Measurements from ENCODE around the gene POC1A. TPM values are rescaled to one million over a fixed set of nuclear protein-coding genes. Genes with fewer than 3 reads are reported as not detected.
A peak's percentile ranks its signal among the peaks of the same experiment; 100 is the strongest.

Gene POC1A
- total RNA-seq, 1 donor from 2014 or later: 5.7 TPM

GRCh38 chr3:52040600-52040999 lies 113.6 kb downstream of the POC1A start:
- no peak for DNase-seq (ENCODE audit: low spot score)
- no peak overlapping the region for H3K4me3 Mint-ChIP-seq (ENCODE audit: unreplicated experiment)
- no peaks in the 10 kb centered on the region for H3K9me3 Mint-ChIP-seq (ENCODE audit: low read depth)
- peak overlapping the region; percentile 13 for H3K27ac Mint-ChIP-seq (ENCODE audit: unreplicated experiment)
- TF ChIP-seq, protein P1, sequence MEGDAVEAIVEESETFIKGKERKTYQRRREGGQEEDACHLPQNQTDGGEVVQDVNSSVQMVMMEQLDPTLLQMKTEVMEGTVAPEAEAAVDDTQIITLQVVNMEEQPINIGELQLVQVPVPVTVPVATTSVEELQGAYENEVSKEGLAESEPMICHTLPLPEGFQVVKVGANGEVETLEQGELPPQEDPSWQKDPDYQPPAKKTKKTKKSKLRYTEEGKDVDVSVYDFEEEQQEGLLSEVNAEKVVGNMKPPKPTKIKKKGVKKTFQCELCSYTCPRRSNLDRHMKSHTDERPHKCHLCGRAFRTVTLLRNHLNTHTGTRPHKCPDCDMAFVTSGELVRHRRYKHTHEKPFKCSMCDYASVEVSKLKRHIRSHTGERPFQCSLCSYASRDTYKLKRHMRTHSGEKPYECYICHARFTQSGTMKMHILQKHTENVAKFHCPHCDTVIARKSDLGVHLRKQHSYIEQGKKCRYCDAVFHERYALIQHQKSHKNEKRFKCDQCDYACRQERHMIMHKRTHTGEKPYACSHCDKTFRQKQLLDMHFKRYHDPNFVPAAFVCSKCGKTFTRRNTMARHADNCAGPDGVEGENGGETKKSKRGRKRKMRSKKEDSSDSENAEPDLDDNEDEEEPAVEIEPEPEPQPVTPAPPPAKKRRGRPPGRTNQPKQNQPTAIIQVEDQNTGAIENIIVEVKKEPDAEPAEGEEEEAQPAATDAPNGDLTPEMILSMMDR (IDR thresholded peaks at IDR 0.05): no peak
- H3K27me3 Mint-ChIP-seq (ENCODE audit: low read depth): no peaks in the 10 kb centered on the region
- H3K4me1 Mint-ChIP-seq (ENCODE audit: low read depth): peaks cover 29% of the 10 kb centered on the region
- H3K36me3 Mint-ChIP-seq (ENCODE audit: low read depth): no peaks in the 10 kb centered on the region

GRCh38 chr3:52039846-52040245 lies 114.4 kb downstream of the POC1A start:
- Mint-ChIP-seq H3K4me1 (ENCODE audit: low read depth) (peaks cover 22% of the 10 kb centered on the region), H3K36me3 (ENCODE audit: low read depth) (no peaks in the 10 kb centered on the region), H3K4me3 (ENCODE audit: unreplicated experiment) (no peak overlapping the region), H3K27me3 (ENCODE audit: low read depth) (no peaks in the 10 kb centered on the region), H3K27ac (ENCODE audit: unreplicated experiment) (no peak overlapping the region), H3K9me3 (ENCODE audit: low read depth) (no peaks in the 10 kb centered on the region)
- TF ChIP-seq, protein P1 (IDR thresholded peaks at IDR 0.05): no peak
- DNase-seq (ENCODE audit: low spot score): no peak

DNA sequence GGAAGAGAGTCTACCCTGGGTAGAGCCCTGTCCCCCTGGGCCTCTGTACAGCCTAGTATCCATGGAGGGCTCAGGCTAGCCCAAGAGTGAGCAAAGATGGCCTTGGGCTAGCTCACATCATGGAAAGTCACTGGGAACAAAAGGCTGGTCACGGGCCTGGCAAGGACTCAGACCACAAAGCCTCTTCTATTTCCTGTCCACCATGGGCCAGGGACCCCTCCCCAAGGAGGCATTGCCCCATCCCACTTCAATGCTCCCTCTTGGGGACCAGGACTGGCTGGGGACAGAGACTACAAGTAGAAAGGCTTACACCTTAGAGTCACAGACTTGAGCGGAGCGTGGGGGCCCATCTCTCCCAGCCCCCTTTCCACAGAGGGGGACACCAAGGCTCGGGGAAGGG lies 114.8 kb downstream of the POC1A start:
- DNase-seq (ENCODE audit: low spot score): no peak
- Mint-ChIP-seq H3K27ac (ENCODE audit: unreplicated experiment) (no peak overlapping the region), H3K9me3 (ENCODE audit: low read depth) (no peaks in the 10 kb centered on the region), H3K4me3 (ENCODE audit: unreplicated experiment) (no peak overlapping the region), H3K4me1 (ENCODE audit: low read depth) (peaks cover 18% of the 10 kb centered on the region), H3K36me3 (ENCODE audit: low read depth) (no peaks in the 10 kb centered on the region), H3K27me3 (ENCODE audit: low read depth) (no peaks in the 10 kb centered on the region)
- TF ChIP-seq, protein P1 (IDR thresholded peaks at IDR 0.05): no peak

GRCh38 chr3:52038227-52038626 lies 116.0 kb downstream of the POC1A start:
- Mint-ChIP-seq H3K36me3 (ENCODE audit: low read depth) (no peaks in the 10 kb centered on the region), H3K27ac (ENCODE audit: unreplicated experiment) (no peak overlapping the region), H3K4me1 (ENCODE audit: low read depth) (peaks cover 6% of the 10 kb centered on the region), H3K27me3 (ENCODE audit: low read depth) (no peaks in the 10 kb centered on the region), H3K4me3 (ENCODE audit: unreplicated experiment) (no peak overlapping the region), H3K9me3 (ENCODE audit: low read depth) (no peaks in the 10 kb centered on the region)
- TF ChIP-seq, protein P1 (IDR thresholded peaks at IDR 0.05): no peak
- no peak for DNase-seq (ENCODE audit: low spot score)

- Mint-ChIP-seq H3K36me3 (ENCODE audit: low read depth) (no peaks in the 10 kb centered on the region), H3K9me3 (ENCODE audit: low read depth) (no peaks in the 10 kb centered on the region), H3K4me3 (ENCODE audit: unreplicated experiment) (no peak overlapping the region), H3K27ac (ENCODE audit: unreplicated experiment) (no peak overlapping the region), H3K27me3 (ENCODE audit: low read depth) (no peaks in the 10 kb centered on the region), H3K4me1 (ENCODE audit: low read depth) (peaks cover 6% of the 10 kb centered on the region)
- TF ChIP-seq, protein P1 (IDR thresholded peaks at IDR 0.05): no peak
- no peak for DNase-seq (ENCODE audit: low spot score)
Measured at GRCh38 chr3:52037291-52037690, 116.9 kb downstream of the POC1A start.

Data from chondrocyte (in vitro differentiated cells).